Mesenteric fat pad (tissue), 1 donor: ENCODE results near the gene SIN3A. TPM values are rescaled to one million over a fixed set of nuclear protein-coding genes. Genes with fewer than 3 reads are reported as not detected.
"Not testable (repeated sequence)": the region's sequence is repeated elsewhere in the genome, so short reads cannot be mapped to it uniquely, and the experiment has no call there.

Experiments
- DNase-seq: peaks from one replicate; pipeline ENCODE4 v3.0.0-alpha.2; 2020; ENCODE audit warnings: low spot score
- total RNA-seq: library from RNA; stranded (reverse); fragmentation: NEBNext Ultra II Directional; extraction: Animal tissue kit (Norgen Biotek cat#: 25700); gene quantifications from one replicate; pipeline ENCODE4 v1.2.1, GENCODE V29; 2021
- donor health status: DM: yes; HTN: yes; CAD: no.

Gene SIN3A
- total RNA-seq, 1 donor from 2014 or later = 41.9 TPM

DNA sequence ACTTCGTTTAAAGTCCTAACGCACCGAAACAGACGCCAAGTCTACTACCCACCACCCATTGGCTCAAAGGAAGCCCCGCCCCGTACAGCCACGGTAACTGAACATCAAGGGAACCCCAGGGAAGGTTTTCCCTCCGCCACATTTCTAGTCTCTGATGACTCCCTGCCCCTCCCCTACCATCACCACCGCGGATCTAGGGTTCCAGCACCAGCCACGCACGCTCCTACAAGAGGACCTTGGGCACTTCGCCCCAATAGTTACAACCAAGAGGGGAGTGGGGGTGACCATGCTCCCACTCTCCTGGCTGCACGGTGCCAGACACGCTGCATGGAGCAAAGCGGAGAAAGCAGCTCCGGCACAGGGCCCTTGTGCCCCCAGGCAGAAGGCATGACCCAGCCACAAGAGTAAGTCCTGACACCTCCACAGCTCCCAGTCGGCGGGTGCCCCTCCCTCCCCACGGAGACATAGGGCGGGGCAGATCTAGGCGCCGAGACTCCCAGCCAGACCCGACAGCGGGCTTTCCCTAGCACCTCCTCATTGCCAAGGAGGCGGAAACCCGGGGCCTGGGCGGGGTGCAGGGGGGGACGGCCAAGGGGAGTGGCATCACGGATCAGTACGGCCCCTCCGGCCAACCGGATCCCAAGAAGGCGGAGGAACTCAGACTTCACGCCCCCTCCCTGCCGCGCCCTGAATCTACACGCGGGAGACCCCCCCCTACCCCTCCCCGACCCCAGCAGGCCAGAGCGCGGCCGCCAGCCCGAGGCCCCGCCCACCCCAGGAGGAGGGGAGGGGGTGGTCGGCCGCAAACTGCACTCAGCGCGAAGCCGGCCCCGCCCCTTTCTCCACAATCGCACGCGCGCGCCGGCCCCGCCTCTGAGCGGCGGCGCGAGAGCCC, 936 bp downstream of the SIN3A start:
- peak; percentile 98 for DNase-seq

DNA sequence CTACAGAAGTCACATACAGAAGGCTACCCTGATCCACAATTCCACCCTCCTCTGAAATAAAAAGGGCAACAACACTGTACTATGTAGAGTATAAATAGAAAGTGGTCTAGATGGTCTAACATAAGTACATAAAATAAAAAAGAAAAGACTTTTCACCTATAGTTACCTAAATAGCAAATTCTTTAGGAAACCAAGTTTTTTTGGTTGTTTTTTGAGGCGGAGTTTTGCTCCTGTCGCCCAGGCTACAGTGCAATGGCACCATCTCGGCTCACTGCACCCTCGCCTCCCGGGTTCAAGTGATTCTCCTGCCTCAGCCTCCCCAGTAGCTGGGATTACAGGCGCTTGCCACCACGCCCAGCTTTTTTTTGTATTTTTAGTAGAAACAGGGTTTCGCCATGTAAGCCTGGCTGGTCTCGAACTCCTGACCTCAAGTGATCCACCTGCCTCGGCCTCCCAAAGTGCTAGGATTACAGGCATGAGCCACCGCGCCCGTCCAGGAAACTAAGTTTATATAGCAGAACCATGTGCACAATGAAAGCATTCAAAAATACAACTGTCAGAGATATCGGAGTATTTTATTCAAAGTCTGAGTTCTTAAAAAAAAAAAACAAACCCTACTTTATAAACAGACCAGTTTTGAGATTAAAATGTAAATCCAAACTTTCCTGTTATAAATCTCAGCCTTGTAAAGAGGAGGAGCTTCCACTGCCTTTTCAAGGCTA, 1.7 kb downstream of the SIN3A start:
- DNase-seq = peak; percentile 41

DNA sequence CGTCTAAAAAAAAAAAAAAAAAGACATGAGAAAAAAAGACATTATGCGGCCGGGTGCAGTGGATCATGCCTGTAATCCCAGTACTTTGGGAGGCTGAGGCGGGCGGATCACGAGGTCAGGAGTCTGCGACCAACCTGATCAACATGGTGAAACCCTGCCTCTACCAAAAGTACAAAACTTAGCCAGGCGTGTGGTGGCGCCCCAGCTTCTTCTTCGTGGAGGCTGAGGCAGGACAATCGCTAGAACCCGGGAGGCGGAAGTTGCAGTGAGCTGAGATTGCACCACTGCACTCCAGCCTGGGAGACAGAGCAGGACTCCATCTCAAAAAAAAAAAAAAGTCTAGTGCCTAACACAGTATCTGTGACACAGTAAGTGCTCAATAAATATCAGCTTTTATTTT, 3.3 kb downstream of the SIN3A start:
- peak; percentile 83 for DNase-seq

DNA sequence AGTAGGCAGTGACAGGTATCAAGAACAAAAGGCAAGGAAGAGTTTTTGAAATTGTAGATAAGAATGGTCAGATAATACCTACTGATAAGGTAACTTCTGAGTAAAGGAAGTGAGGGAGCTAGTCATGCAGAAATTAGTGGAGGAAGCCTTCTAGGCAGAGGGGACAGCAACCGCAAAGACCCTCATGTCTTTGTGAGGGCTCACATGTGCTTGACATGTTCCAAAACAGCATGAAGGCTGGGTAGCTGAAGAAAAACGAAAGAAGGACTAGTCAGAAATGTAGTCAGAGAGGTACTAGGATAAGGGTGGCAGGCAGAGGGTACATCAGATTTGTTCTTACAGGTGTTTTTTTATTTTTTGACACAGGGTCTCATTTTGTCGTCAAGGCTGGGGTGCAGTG, 5.3 kb downstream of the SIN3A start:
- DNase-seq = no peak

DNA sequence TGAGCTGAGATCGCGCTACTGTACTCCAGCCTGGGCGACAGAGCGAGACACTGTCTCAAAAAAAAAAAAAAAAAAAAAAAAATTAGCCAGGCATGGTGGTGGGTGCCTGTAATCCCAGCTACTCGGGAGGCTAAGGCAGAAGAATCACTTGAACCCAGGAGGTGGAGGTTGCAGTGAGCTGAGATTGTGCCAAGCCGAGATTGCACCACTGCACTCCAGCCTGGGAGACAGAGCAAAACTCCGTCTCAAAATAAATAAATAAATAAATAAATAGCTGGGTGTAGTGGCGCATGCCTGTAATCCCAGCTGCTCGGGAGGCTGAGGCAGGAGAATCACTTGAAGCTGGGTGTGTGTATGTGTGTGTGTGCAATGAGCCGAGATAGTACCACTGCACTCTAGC, 6.2 kb downstream of the SIN3A start:
- DNase-seq = peak; percentile 20

DNA sequence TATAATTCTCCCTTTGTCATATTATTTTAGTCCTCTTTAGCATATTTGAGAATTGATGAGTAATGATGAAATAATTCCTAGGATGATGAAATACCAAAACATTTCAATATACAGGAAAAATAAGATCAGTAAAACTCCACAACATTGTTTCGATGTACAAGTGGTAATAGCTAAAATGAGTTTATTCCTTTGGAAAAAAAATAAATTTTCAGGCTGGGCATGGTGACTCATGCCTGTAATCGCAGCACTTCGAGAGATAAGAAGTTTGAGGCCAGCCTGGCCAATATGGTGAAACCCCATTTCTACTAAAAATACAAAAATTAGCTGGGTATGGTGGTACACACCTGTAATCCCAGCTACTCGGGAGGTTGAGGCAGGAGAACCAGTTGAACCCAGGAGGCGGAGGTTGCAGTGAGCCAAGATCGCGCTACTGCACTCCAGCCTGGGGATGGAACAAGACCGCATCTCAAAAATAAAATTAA, 7.5 kb downstream of the SIN3A start:
- DNase-seq = peak; percentile 14

DNA sequence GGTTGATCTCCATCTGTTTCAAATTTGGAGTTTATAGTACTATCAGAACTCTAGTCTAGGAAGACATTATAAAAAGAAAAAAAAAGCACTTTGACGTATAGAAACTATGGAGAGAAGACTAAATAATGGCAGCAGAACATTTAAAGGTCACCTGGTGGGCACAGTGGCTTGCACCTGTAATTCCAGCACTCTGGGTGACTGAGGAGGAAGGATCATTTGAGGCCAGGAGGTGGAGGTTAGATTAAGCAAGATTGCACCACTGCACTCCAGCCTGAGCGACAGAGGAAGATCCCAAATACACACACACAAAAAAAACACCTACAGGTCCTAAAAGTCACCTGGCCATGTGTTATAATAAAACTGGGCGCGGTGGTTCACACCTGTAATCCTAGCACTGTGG, 13.8 kb downstream of the SIN3A start:
- no peak for DNase-seq

DNA sequence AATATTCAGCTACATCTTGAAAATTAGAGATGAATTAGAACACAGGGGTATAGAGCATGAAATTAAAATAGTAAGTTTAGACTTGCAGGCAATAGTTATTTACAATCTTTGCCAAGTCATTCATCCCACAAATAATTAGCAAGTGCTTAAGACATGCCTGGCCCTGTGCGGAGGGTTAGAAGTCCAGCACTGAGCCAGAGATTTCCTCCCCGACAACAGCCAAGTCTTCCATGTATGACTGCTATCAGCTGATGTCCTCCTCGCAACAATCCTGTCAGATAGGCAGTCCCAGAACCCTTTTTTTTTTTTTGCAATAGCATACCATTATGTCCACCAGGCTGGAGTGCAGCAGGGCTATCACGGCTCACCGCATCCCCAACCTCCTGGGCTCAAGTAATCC, 14.6 kb downstream of the SIN3A start:
- DNase-seq = no peak

DNA sequence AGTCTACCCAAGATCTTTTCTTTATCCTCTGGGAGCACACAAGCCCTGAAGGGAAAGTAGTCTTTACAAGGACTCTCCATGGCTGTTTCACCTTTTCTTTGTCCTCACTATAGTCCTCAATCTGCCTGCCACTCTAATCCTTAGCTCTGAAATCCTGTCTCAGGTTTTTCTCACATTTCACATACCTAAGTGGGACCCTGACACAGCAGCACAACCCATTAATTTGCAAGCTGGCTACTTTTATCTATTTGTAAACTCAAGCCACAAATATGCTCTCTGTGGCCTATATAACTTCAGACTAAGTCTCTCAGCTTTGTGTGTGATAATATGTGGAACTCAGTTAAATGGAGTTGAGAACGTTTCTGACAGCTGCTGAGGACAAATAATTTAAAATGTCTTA, 19.8 kb downstream of the SIN3A start:
- no peak for DNase-seq

DNA sequence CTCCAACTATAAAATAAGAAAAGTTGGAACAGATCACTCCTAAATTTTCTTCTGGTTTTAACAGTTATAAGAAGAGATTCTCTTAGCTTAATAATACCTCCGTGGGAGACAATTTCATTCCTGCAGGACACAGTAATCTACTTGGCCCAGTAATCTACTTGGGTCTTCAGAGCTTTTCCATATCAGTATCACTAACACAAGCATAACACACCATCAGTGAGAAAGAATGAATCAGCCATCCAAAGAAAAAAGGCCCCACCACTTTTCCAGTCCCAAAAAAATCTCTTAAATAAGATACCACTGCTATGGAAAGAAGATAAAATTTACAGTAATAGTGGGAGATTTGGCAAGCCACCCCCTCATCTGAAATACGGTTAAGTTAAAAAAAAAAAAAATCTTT, 20.2 kb downstream of the SIN3A start:
- DNase-seq = no peak

DNA sequence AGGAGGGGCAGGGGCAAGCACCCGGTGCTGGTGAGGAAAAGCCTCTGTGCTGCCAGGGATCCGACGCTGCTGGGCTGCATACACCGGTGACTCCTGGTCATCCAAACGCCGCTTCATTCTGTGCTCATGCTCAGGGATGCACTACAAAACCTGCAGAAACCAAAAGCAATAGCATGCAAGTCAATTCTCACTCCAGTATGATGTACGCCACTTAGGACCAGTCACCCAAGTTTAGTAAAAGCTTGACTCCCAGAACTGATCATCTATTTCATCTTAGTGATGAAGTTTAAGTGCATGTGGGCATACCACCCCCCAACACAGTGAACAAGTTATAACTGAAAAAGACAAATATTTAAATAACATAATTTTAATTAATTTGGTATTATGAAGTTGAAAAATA, 21.2 kb downstream of the SIN3A start:
- DNase-seq = no peak

DNA sequence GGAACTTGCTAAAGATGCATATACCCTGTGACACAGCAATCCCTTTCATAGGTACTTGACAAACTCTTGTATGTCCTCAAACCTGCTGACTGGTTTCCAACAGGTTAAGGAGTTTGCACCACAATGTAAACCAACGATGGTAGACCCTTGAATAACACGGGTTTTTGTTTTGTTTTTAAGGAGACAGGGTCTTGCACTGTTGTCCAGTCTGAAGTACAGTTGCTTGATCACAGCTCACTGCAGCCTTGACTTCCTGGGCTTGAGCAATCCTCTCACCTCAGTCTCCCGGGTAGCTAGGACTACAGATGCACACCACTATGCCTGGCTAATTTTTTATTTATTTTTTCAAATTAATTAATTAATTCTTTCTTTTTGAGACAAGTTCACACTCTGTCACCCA, 23.3 kb downstream of the SIN3A start:
- DNase-seq = no peak

DNA sequence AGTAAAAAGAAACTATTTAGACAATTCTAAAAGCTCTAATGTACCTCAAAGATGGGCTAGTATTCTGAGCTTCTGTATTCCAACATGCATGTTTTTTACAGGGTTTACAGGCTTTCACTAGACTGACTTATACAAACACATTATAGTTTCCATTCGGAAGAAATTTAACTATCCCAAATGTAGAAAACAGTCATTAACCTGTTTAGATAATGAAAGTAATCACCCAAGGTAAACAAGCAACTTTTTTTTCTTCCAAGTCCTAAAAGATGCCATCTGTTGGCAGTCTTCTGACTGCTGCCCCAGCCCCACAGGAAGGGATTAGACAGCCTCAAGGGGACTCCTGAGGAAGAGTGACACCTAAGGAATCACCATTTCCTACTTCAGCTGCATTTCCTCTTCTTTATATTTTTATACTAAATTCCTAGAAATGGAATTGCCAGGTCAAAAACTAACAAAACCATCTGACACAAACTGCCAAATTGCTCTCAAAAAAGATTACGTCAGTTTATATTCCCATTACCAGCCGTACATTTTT, 25.5 kb downstream of the SIN3A start:
- no peak for DNase-seq

DNA sequence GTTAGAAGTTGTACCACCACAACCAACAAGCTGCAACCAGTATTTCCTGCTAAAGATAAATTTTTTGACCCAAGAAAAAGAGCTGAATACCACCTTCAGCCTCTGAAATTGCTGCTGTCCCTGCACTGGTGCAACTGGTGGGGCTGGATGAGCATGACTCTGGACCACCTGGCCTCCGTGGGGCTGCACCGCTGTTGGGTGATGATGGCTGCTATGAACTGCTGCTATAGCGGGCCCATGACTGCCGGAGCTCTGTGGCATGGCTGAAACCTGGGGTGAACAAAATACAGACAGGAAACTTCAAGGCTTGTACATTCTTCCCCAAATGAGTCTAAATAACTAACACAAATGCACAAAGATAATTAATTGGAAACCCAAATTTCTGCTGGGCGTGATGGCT, 28.9 kb downstream of the SIN3A start:
- DNase-seq = no peak

DNA sequence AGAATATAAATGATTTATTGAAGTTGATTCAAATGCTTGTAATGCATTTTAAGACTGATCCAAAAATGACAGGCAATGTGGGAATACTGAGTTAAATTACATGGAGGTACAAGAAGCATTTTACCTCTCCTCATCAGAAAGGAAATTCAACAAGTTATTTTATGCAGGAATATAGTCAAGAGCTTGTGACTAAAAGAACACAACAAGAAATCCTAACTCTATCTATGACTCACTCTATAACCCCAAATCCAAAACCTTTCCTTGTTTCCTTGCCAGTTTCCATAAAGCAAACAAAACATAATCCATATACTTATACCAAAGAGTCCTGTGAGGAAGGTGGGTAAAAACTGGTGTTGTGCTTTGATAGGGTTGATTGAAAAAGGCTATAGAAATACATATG, 30.8 kb downstream of the SIN3A start:
- no peak for DNase-seq

DNA sequence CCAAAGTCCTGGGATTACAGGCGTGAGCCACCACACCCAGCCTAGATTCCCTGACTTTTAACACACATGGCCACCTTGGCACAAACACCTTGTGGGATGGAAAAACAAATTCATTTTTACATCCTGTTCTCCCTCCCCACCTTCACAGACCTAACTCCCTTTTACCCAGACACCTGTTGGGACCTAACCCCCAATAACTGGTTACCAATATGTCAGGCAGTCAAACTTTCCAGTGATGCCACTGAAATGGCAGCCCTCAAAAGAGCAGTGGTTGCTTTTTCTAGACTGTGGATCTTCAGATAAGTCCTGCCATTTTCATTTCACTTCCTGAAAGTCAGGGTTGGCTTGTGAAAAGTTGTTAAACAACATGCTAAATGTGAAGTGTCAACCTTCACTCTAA, 34.9 kb downstream of the SIN3A start:
- no peak for DNase-seq

DNA sequence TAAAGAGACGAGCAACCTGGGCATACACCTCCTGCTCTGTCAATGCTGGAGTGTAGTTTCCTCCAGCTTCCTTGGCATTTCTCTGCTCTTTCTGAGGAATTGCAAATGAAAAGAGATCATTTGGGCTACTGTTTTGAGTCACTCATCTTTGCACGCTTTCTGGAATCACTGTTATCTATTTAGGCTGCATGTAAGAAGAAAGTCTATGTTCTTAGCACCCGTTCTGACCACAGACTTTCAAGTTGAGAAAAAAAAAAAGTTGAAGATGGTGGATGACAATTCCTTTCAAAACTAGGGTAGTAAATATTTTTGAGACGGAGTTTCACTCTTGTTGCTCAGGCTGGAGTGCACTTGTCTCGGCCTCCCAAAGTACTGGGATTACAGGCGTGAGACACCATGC, 41.3 kb downstream of the SIN3A start:
- no peak for DNase-seq

DNA sequence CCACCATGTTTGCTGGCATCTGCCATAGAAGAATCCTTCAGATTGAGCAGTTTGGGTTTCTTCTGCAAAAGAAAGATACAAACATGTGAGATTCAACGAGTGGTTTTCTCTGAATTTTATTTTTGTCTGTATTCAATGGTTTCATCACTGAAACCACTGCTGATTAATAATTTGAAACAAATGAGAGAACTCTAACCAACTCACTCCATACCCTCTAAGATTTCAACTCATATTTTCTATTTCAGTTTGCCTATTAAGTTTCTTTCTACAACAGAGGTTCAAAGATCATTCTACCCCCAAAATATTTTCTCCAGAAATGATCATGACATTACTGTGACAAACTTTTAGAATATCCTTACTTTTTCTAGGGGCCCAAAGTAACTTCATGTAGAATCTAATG, 44.4 kb downstream of the SIN3A start:
- DNase-seq = no peak

DNA sequence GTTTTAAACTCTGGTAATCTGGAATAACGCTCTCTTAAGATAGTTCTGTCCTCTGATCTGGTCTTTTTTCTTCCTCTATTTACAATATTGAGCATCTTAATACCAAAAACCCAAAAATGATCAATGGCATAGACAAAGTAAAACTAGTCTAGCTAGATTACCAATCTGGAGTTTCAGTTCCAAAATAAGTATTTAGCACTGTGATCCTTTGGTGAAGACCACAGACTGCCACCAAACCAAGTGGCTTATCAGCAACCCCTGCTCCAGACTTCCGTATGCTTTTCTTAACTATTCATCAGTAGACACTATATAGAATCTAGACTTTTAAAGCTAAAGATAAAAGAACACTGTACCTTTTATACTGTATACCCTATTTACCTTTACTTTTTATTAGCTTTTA, 47.6 kb downstream of the SIN3A start:
- no peak for DNase-seq

DNA sequence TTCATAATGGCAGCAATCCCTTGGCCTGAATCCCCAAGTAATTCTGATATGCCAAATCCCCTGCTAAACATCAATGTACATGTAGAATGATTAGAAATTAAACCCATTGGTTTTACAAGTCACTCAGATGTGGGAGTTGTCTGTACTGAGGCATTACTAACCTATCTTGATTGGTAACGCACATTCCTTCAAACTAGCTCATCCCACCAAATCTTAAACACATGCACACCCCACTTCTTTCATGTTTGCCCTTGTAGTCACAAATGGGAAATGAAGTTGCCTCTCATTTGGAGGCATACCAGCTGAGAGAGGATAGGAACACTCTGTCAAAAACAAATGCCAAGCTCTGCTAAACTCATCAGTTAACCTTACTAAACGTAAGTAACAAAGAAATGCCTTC, 54.0 kb downstream of the SIN3A start:
- DNase-seq = no peak

DNA sequence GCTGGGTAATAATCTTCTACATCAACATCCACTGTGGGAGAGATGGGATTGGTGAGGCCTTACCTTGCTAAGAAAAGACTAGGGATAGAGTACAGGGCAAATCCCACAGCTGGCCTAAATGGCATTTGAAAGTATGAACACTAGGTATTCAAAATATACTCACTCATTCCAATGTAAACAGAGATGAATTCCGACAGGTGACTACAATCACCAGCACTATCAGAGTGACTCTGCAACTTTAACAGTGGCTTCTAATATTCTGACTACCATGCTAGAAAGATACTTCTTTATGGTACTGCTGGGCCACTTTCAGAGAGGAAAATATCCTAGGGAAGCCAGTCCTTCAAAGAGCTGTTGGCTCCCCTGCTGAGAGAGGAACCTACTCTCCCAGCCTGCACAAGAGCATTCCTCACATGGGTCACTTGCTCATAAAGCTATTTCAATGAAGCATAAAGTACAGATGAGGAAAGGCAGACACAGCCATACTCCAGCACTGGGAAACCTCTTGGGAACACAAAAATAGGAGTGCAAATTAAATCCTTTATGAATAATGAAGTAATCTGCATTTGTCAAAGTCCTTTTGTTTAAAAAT, 61.6 kb downstream of the SIN3A start:
- DNase-seq = no peak

DNA sequence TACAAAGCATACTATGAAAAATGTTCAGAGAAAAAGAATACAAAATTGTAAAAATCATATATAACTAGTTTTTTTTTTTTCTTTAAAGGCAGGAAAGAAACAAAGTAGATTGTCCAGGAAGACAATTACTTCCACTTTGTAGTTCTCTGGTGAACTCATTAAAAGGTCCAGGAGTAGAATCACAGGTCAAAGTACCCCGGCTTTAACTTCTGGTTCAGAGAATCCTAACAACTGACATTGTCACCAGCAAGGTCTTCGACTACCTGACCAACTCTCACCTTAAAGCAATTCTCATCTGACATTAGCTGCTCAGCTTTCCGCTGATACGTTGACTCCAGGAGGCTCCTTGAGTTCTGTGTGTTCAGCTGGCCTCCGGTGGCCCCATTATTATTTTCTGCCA, 67.5 kb downstream of the SIN3A start:
- not testable (repeated sequence) for DNase-seq
